IMR-90 (cell line): ENCODE data around the gene TIMM50. TPM values are rescaled to one million over a fixed set of nuclear protein-coding genes. Genes with fewer than 3 reads are reported as not detected.
A peak's percentile ranks its signal among the peaks of the same experiment; 100 is the strongest.
"Not testable (repeated sequence)": the region's sequence is repeated elsewhere in the genome, so short reads cannot be mapped to it uniquely, and the experiment has no call there.

Experiments used
- ATAC-seq: fragments of 200-7000 bp; cut with Tn5 transposase; 2 replicates; pipeline ENCODE4 v1.9.1; 2020; ENCODE audit warnings: low read depth, mild to moderate bottlenecking, moderate library complexity
- BruUV-seq: library from RNA; stranded (reverse); fragments of 400-500 nt; replicated peaks from 2 replicates; lab custom pipeline; 2021; lab: Mats Ljungman, UMichigan
- CTCF ChIA-PET: fragments of 300-600 bp; formaldehyde crosslinking; extraction: SDS; loops from one replicate; lab custom pipeline; 2021; ENCODE audit warnings: antibody characterized with exemption; lab: Yijun Ruan, JAX
- POLR2A ChIA-PET: fragments of 300-600 bp; sonication (Branson Sonifier 250); formaldehyde crosslinking; loops from one replicate; lab custom pipeline; 2022; ENCODE audit warnings: antibody characterized with exemption; ENCODE audit not compliant: unreplicated experiment; lab: Charles Lee
- DNase-seq: peaks from one replicate; pipeline ENCODE4 v3.0.0; 2013
- H2AFZ ChIP-seq: replicated peaks from 2 replicates; pipeline ENCODE3; 2013; ENCODE audit warnings: low read length, mild to moderate bottlenecking; ENCODE audit not compliant: poor library complexity
- H2AK5ac ChIP-seq: 2 replicates; pipeline ENCODE4 v1.6.1; 2013; ENCODE audit warnings: low read depth, low read length, inconsistent platforms
- H2AK9ac ChIP-seq: replicated peaks from 2 replicates; pipeline ENCODE3; 2013; ENCODE audit warnings: mild to moderate bottlenecking, low read depth, low read length, moderate library complexity; ENCODE audit not compliant: poor library complexity
- H2BK120ac ChIP-seq: 2 replicates; pipeline ENCODE4 v1.6.1; 2013; ENCODE audit warnings: low read depth, low read length, inconsistent platforms
- H2BK15ac ChIP-seq: 3 replicates; pipeline ENCODE4 v1.6.1; 2013; ENCODE audit warnings: low read depth, low read length, inconsistent platforms
- H2BK20ac ChIP-seq: 2 replicates; pipeline ENCODE4 v1.6.1; 2013; ENCODE audit warnings: low read depth, mild to moderate bottlenecking, inconsistent platforms, low read length, moderate library complexity
- H2BK5ac ChIP-seq: 2 replicates; pipeline ENCODE4 v1.6.1; 2013; ENCODE audit warnings: mild to moderate bottlenecking, low read depth, low read length, inconsistent platforms; ENCODE audit not compliant: poor library complexity, severe bottlenecking
- H3K14ac ChIP-seq: replicated peaks from 2 replicates; pipeline ENCODE4 v1.6.1; 2013; ENCODE audit warnings: low read depth, low read length, inconsistent platforms
- H3K18ac ChIP-seq: 2 replicates; pipeline ENCODE4 v1.6.1; 2013; ENCODE audit warnings: low read depth, low read length, control low read depth
- H3K23ac ChIP-seq: 2 replicates; pipeline ENCODE4 v1.6.1; 2013; ENCODE audit warnings: low read depth, low read length, inconsistent platforms
- H3K27ac ChIP-seq: 2 replicates; pipeline ENCODE4 v1.5.1; 2013; ENCODE audit warnings: mild to moderate bottlenecking, control low read depth, low read length; ENCODE audit not compliant: insufficient read depth
- H3K27me3 ChIP-seq: 2 replicates; pipeline ENCODE4 v1.6.1; 2013; ENCODE audit warnings: low read length; ENCODE audit not compliant: control insufficient read depth, insufficient read depth
- H3K36me3 ChIP-seq: 2 replicates; pipeline ENCODE4 v1.6.1; 2013; ENCODE audit warnings: low read length, mixed read lengths; ENCODE audit not compliant: control insufficient read depth, insufficient read depth
- H3K4ac ChIP-seq: 2 replicates; pipeline ENCODE4 v1.6.1; 2013; ENCODE audit warnings: low read depth, low read length, inconsistent platforms
- H3K4me1 ChIP-seq: 2 replicates; pipeline ENCODE4 v1.6.1; 2013; ENCODE audit warnings: low read length, mixed read lengths; ENCODE audit not compliant: control insufficient read depth, insufficient read depth
- H3K4me2 ChIP-seq: 2 replicates; pipeline ENCODE4 v1.6.1; 2013; ENCODE audit warnings: low read depth, mild to moderate bottlenecking, control low read depth, low read length, moderate library complexity
- H3K4me3 ChIP-seq: 2 replicates; pipeline ENCODE4 v1.5.1; 2013; ENCODE audit warnings: low read depth, mild to moderate bottlenecking, control low read depth, low read length, moderate library complexity; ENCODE audit not compliant: insufficient read depth
- H3K56ac ChIP-seq: 2 replicates; pipeline ENCODE4 v1.6.1; 2013; ENCODE audit warnings: low read length, inconsistent platforms; ENCODE audit not compliant: insufficient read depth; ENCODE audit errors: extremely low read depth
- H3K79me1 ChIP-seq, 2 experiments: 2 replicates each; pipeline ENCODE4 v1.6.1; 2013; ENCODE audit warnings: low read length in 2 of 2, inconsistent platforms in 1 of 2, low read depth in 1 of 2
- H3K9ac ChIP-seq: 2 replicates; pipeline ENCODE4 v1.6.1; 2013; ENCODE audit warnings: low read depth, low read length, control low read depth
- H3K9me1 ChIP-seq: 2 replicates; pipeline ENCODE4 v1.6.1; 2013; ENCODE audit warnings: low read length, inconsistent platforms; ENCODE audit not compliant: insufficient read depth
- H3K9me3 ChIP-seq: 2 replicates; pipeline ENCODE4 v1.6.1; 2013; ENCODE audit warnings: low read length; ENCODE audit not compliant: control insufficient read depth, insufficient read depth
- H4K20me1 ChIP-seq: 2 replicates; pipeline ENCODE4 v1.6.1; 2013; ENCODE audit warnings: low read length, inconsistent platforms; ENCODE audit not compliant: insufficient read depth
- H4K5ac ChIP-seq: 2 replicates; pipeline ENCODE4 v1.6.1; 2013; ENCODE audit warnings: mild to moderate bottlenecking, low read depth, low read length, control low read depth
- H4K8ac ChIP-seq, 2 experiments: 2 replicates each; pipeline ENCODE4 v1.6.1; 2013; ENCODE audit warnings: low read depth in 2 of 2, low read length in 2 of 2, control low read depth in 1 of 2, inconsistent platforms in 1 of 2
- H4K91ac ChIP-seq: 2 replicates; pipeline ENCODE4 v1.6.1; 2013; ENCODE audit warnings: low read depth, low read length, inconsistent platforms; ENCODE audit not compliant: insufficient read depth
- BHLHE40 ChIP-seq: fragments of 150-350 bp; IDR thresholded peaks from 2 replicates; pipeline ENCODE4 v1.6.1; 2016; ENCODE audit warnings: mild to moderate bottlenecking, low read depth, low read length
- POLR2A ChIP-seq: IDR thresholded peaks from 2 replicates; pipeline ENCODE4 v1.6.1; 2012; ENCODE audit warnings: mild to moderate bottlenecking, low read depth, low read length
- WGBS, 2 experiments: methylation state at CpG; one replicate each; pipeline versions ENCODE4 v1.1.5 to v1.1.7; 2013; ENCODE audit warnings: missing lambda C conversion rate in 2 of 2; ENCODE audit not compliant: insufficient read length in 1 of 2; ENCODE audit errors: extremely low coverage in 2 of 2; 5-methylcytosine and 5-hydroxymethylcytosine counted together
- dilution Hi-C: fragments of 300-500 bp; cut with HindIII; formaldehyde crosslinking; loops from one replicate; pipeline ENCODE4 v1.14.3; 2018; ENCODE audit warnings: low sequenced_read_pairs; ENCODE audit not compliant: unreplicated experiment
- in situ Hi-C: fragments of 300-500 bp; cut with MboI; formaldehyde crosslinking; loops from 3 replicates; pipeline ENCODE4 v1.14.3; 2019; ENCODE audit warnings: low sequenced_read_pairs, inconsistent platforms, mixed read lengths
- intact Hi-C: fragments of 100-400 bp; cut with micrococcal nuclease; formaldehyde crosslinking; loops from 2 replicates; pipeline ENCODE4 v1.10.0; 2022
- polyA plus RNA-seq, 3 experiments: library from polyadenylated mRNA; depleted of rRNA; stranded (reverse); fragments of >200 nt; gene quantifications; 2 replicates each; pipeline ENCODE4 v1.2.3, GENCODE V29; 2012; ENCODE audit warnings: low replicate concordance in 1 of 3
- total RNA-seq: library from RNA; depleted of rRNA; stranded (reverse); fragments of >200 nt; gene quantifications from 2 replicates; pipeline ENCODE4 v1.2.3, GENCODE V29; 2012

Gene TIMM50
- total and polyA plus RNA-seq, 2 of the 4 experiments (the other 2 are of a cell fraction), result 52.0 to 76.8 TPM

- H2AK5ac ChIP-seq, result no peak overlapping the region
- H3K4me2 ChIP-seq, result no peak overlapping the region
- H4K91ac ChIP-seq, result no peak overlapping the region
- H2BK120ac ChIP-seq, result no peak overlapping the region
- H2BK5ac ChIP-seq, result no peak overlapping the region
- no peak overlapping the region for H4K8ac ChIP-seq
- no peak overlapping the region for H3K27ac ChIP-seq
- H3K9ac ChIP-seq, result no peak overlapping the region
- no peaks in the 10 kb centered on the region for H3K9me3 ChIP-seq
- H3K18ac ChIP-seq, result no peak overlapping the region
- peaks cover 22 to 82% of the 10 kb centered on the region in 2 experiments for H3K79me1 ChIP-seq
- no peak overlapping the region for H2AK9ac ChIP-seq
- H2BK15ac ChIP-seq, result no peak overlapping the region
- H4K20me1 ChIP-seq, result peaks cover 56% of the 10 kb centered on the region
- intact Hi-C loops (loop anchor here (10.0 kb wide), 1 partner anchor 396 kb away; the partner anchor contains the start of gene FBL), dilution Hi-C loops (no loop called here), in situ Hi-C loops (loop anchor here (25.0 kb wide), 1 partner anchor 388 kb away; the partner anchor contains the start of genes DYRK1B and FBL)
- H4K5ac ChIP-seq, result no peak overlapping the region
- H2BK20ac ChIP-seq, result no peak overlapping the region
- H3K4me3 ChIP-seq, result no peak overlapping the region
- no peaks in the 10 kb centered on the region for H3K27me3 ChIP-seq
- H3K56ac ChIP-seq, result no peak overlapping the region
- no peak for ATAC-seq
- DNase-seq, result no peak
- BruUV-seq, result no TSS peak
- 0 out of 2 replicates have a peak overlapping the region, but pooled peaks have one; percentile 25 for H3K14ac ChIP-seq
- H3K36me3 ChIP-seq, result peaks cover 30% of the 10 kb centered on the region
- peaks cover 22% of the 10 kb centered on the region for H3K9me1 ChIP-seq
- WGBS, 2 experiments, result 100% methylated on average over 1 of the region's 8 CpGs; no CpG with 5 or more reads in 1 of the 2 experiments
- CTCF ChIA-PET, result no interaction called here
- no peak overlapping the region for H3K4ac ChIP-seq
- H3K4me1 ChIP-seq, result peaks cover 5% of the 10 kb centered on the region
- no peak overlapping the region for H2AFZ ChIP-seq
- TF ChIP-seq BHLHE40 (no peak), POLR2A (no peak)
- POLR2A ChIA-PET, result no interaction called here
- H3K23ac ChIP-seq, result no peak overlapping the region
Observed at GRCh38 chr19:39449116-39449797, 31.4 kb upstream of the TIMM50 start.

- in situ Hi-C loops, H3K4me2 ChIP-seq, DNase-seq, H4K5ac ChIP-seq, H2BK20ac ChIP-seq, H2BK120ac ChIP-seq, H3K9me3 ChIP-seq, dilution Hi-C loops, intact Hi-C loops, H4K8ac ChIP-seq, H4K91ac ChIP-seq, ATAC-seq, H2BK5ac ChIP-seq, H3K14ac ChIP-seq, H3K56ac ChIP-seq, H2BK15ac ChIP-seq, H3K27ac ChIP-seq, H3K4me1 ChIP-seq, CTCF ChIA-PET, POLR2A ChIA-PET, H3K23ac ChIP-seq, BruUV-seq, H2AK5ac ChIP-seq, H3K27me3 ChIP-seq, H3K4ac ChIP-seq, H3K4me3 ChIP-seq, H3K18ac ChIP-seq, H2AFZ ChIP-seq, H2AK9ac ChIP-seq, H3K9ac ChIP-seq: not testable (repeated sequence)
- Histone ChIP-seq H4K20me1 (peaks cover 61% of the 10 kb centered on the region), H3K9me1 (peaks cover 21% of the 10 kb centered on the region), H3K36me3 (peaks cover 35% of the 10 kb centered on the region), H3K79me1 (peaks cover 23 to 70% of the 10 kb centered on the region in 2 experiments)
- WGBS, 2 experiments, result 100% methylated on average over 2 of the region's 8 CpGs; no CpG with 5 or more reads in 1 of the 2 experiments
Observed at GRCh38 chr19:39451257-39451656, 29.4 kb upstream of the TIMM50 start.
